Liver (tissue), 9 donors: ENCODE measurements around the gene RASL11B. TPM values are rescaled to one million over a fixed set of nuclear protein-coding genes. Genes with fewer than 3 reads are reported as not detected.

Source experiments
- DNase-seq: peaks from one replicate; pipeline ENCODE4 v3.0.0-alpha.2; 2017; ENCODE audit warnings: low spot score
- H3K27ac ChIP-seq, 2 donors: one replicate each; pipeline ENCODE4 v1.7.0; 2013; ENCODE audit warnings: inconsistent platforms in 2 of 2, low read length in 2 of 2, control low read depth in 1 of 2, low read depth in 1 of 2, mild to moderate bottlenecking in 1 of 2
- H3K27me3 ChIP-seq, 4 donors: one replicate each; pipeline versions ENCODE4 v1.6.1 to v1.7.0; 2013; ENCODE audit warnings: low read length in 3 of 4, inconsistent platforms in 1 of 4, mild to moderate bottlenecking in 1 of 4, moderate library complexity in 1 of 4; ENCODE audit not compliant: control insufficient read depth in 4 of 4, insufficient read depth in 4 of 4
- H3K36me3 ChIP-seq, 4 donors: one replicate each; pipeline versions ENCODE4 v1.6.1 to v1.7.0; 2013; ENCODE audit warnings: low read length in 3 of 4, mild to moderate bottlenecking in 3 of 4, low read depth in 1 of 4, moderate library complexity in 1 of 4; ENCODE audit not compliant: control insufficient read depth in 4 of 4, insufficient read depth in 3 of 4
- H3K4me1 ChIP-seq, 4 donors: one replicate each; pipeline versions ENCODE4 v1.6.1 to v1.7.0; 2013; ENCODE audit warnings: low read length in 3 of 4, mild to moderate bottlenecking in 3 of 4, moderate library complexity in 1 of 4; ENCODE audit not compliant: control insufficient read depth in 4 of 4, insufficient read depth in 4 of 4
- H3K4me3 ChIP-seq, 3 donors: one replicate each; pipeline versions ENCODE4 v1.6.1 to v1.7.0; 2013; ENCODE audit warnings: low read length in 3 of 3, control low read depth in 1 of 3, low read depth in 1 of 3, mild to moderate bottlenecking in 1 of 3
- H3K9ac ChIP-seq, 2 donors: one replicate each; pipeline ENCODE4 v1.7.0; 2013; ENCODE audit warnings: low read length in 2 of 2, mild to moderate bottlenecking in 2 of 2, moderate library complexity in 2 of 2, control low read depth in 1 of 2, low read depth in 1 of 2
- H3K9me3 ChIP-seq, 4 donors: one replicate each; pipeline versions ENCODE4 v1.6.1 to v1.7.0; 2013; ENCODE audit warnings: low read length in 3 of 4; ENCODE audit not compliant: control insufficient read depth in 4 of 4
- CTCF ChIP-seq: fragments of 150-350 bp; IDR thresholded peaks from 2 replicates; pipeline ENCODE4 v1.5.1; 2017; ENCODE audit warnings: improper control_type of control experiment, low read depth, low read length; ENCODE audit not compliant: missing input control
- FOXA1 ChIP-seq: IDR thresholded peaks from 2 replicates; pipeline ENCODE4 v1.6.1; 2016; ENCODE audit warnings: antibody characterized with exemption
- FOXA2 ChIP-seq: IDR thresholded peaks from 2 replicates; pipeline ENCODE4 v1.6.1; 2016; ENCODE audit warnings: antibody characterized with exemption
- GABPA ChIP-seq, 2 donors: IDR thresholded peaks in 1 of 2; conservative IDR thresholded peaks in 1 of 2; 2 replicates each; pipeline ENCODE4 v1.6.1; 2016; ENCODE audit warnings: antibody characterized with exemption in 2 of 2, mild to moderate bottlenecking in 1 of 2, moderate library complexity in 1 of 2
- HNF4A ChIP-seq, 2 donors: conservative IDR thresholded peaks; 2 replicates each; pipeline ENCODE4 v1.6.1; 2016; ENCODE audit warnings: antibody characterized with exemption in 2 of 2, mild to moderate bottlenecking in 2 of 2
- HNF4G ChIP-seq: IDR thresholded peaks from 2 replicates; pipeline ENCODE4 v1.6.1; 2016; ENCODE audit warnings: antibody characterized with exemption
- JUND ChIP-seq, 2 donors: IDR thresholded peaks; 2 replicates each; pipeline ENCODE4 v1.6.1; 2016; ENCODE audit warnings: antibody characterized with exemption in 2 of 2
- MAX ChIP-seq: IDR thresholded peaks from 2 replicates; pipeline ENCODE4 v1.6.1; 2016; ENCODE audit warnings: antibody characterized with exemption
- NR2F2 ChIP-seq: IDR thresholded peaks from 2 replicates; pipeline ENCODE4 v1.6.1; 2016; ENCODE audit warnings: antibody characterized with exemption
- REST ChIP-seq: IDR thresholded peaks from 2 replicates; pipeline ENCODE4 v1.6.1; 2016; ENCODE audit warnings: antibody characterized with exemption, mild to moderate bottlenecking
- SP1 ChIP-seq: IDR thresholded peaks from 2 replicates; pipeline ENCODE4 v1.6.1; 2018; ENCODE audit warnings: antibody characterized with exemption, mild to moderate bottlenecking
- TAF1 ChIP-seq: conservative IDR thresholded peaks from 2 replicates; pipeline ENCODE4 v1.6.1; 2016; ENCODE audit warnings: antibody characterized with exemption, mild to moderate bottlenecking
- YY1 ChIP-seq: IDR thresholded peaks from 2 replicates; pipeline ENCODE4 v1.6.1; 2016; ENCODE audit warnings: antibody characterized with exemption, mild to moderate bottlenecking
- ZBTB33 ChIP-seq: IDR thresholded peaks from 2 replicates; pipeline ENCODE4 v1.6.1; 2016; ENCODE audit warnings: antibody characterized with exemption
- WGBS: extraction: QIAGEN DNeasy Blood & Tissue Kit; methylation state at CpG from one replicate; pipeline ENCODE4 v1.1.7; 2013; 5-methylcytosine and 5-hydroxymethylcytosine counted together
- polyA plus RNA-seq, 2 donors: library from polyadenylated mRNA; stranded (reverse) in 1 of 2; unstranded in 1 of 2; fragments of 200-250 nt in 1 of 2; fragments of >200 nt in 1 of 2; fragmentation: Nextera tagmentation in 1 of 2; extraction: Ambion mirVana in 1 of 2; gene quantifications; one replicate each; pipeline versions ENCODE4 v1.2.1 to v1.2.3, GENCODE V29; 2013 to 2015
- total RNA-seq, 2 donors: library from RNA; depleted of rRNA; stranded (reverse); fragments of >200 nt; gene quantifications; one replicate each; pipeline ENCODE4 v1.2.3, GENCODE V29; 2014
- donor health status: healthy.
- donor health status: healthy.
- donor health status: healthy.
- donor health status: healthy.
- donor health status: healthy.

The RASL11B gene
- total and polyA plus RNA-seq, 4 donors = 0.19 to 1.0 (median 0.61) TPM

- Histone ChIP-seq H3K9me3 (no peaks in the 10 kb centered on the region), H3K9ac (no peak overlapping the region), H3K36me3 (no peaks in the 10 kb centered on the region), H3K4me3 (no peak overlapping the region), H3K4me1 (no peaks in the 10 kb centered on the region), H3K27ac (no peak overlapping the region), H3K27me3 (no peaks in the 10 kb centered on the region)
- WGBS = 97% methylated on average over 6 of the region's 6 CpGs
- no peak for DNase-seq
- TF ChIP-seq GABPA (IDR thresholded peaks at IDR 0.05 in 1 of 2, conservative IDR thresholded peaks at IDR 0.05 in 1 of 2) (no peak), JUND (IDR thresholded peaks at IDR 0.05) (no peak), FOXA1 (no peak), SP1 (no peak), HNF4A (conservative IDR thresholded peaks at IDR 0.05) (no peak), HNF4G (no peak), MAX (no peak), YY1 (no peak), NR2F2 (no peak), FOXA2 (no peak), ZBTB33 (no peak), CTCF (no peak), TAF1 (no peak)
Measured at GRCh38 chr4:52824270-52824602, 37.9 kb upstream of the RASL11B start.

- no peak for DNase-seq
- no peaks in the 10 kb centered on the region for H3K27me3 ChIP-seq
- no peak overlapping the region for H3K9ac ChIP-seq
- no peaks in the 10 kb centered on the region for H3K9me3 ChIP-seq
- WGBS = 77% methylated on average over 12 of the region's 12 CpGs
- TF ChIP-seq NR2F2 (peak; percentile 51), SP1 (peak; percentile 20), FOXA2 (no peak)
- H3K4me1 ChIP-seq = no peaks in the 10 kb centered on the region
- H3K36me3 ChIP-seq = no peaks in the 10 kb centered on the region
- no peak overlapping the region for H3K27ac ChIP-seq
- H3K4me3 ChIP-seq = no peak overlapping the region
Measured at GRCh38 chr4:52824603-52825459, 37.3 kb upstream of the RASL11B start.

GRCh38 chr4:52825460-52826090 lies 36.5 kb upstream of the RASL11B start:
- Histone ChIP-seq H3K36me3 (no peaks in the 10 kb centered on the region), H3K4me1 (no peaks in the 10 kb centered on the region), H3K9ac (no peak overlapping the region), H3K27me3 (no peaks in the 10 kb centered on the region), H3K9me3 (no peaks in the 10 kb centered on the region), H3K4me3 (no peak overlapping the region), H3K27ac (no peak overlapping the region)
- TF ChIP-seq REST (no peak), SP1 (no peak), MAX (no peak), GABPA (IDR thresholded peaks at IDR 0.05 in 1 of 2, conservative IDR thresholded peaks at IDR 0.05 in 1 of 2) (no peak)
- WGBS = 70% methylated on average over 3 of the region's 3 CpGs
- no peak for DNase-seq
